ENCODE measurements around the gene ZFP69B.
"Not testable (repeated sequence)": the region's sequence is repeated elsewhere in the genome, so short reads cannot be mapped to it uniquely, and the experiment has no call there.

Gene ZFP69B

GRCh38 chr1:40438391-40439015, 11.8 kb upstream of the ZFP69B start:
- DNase-seq: no peak

DNA sequence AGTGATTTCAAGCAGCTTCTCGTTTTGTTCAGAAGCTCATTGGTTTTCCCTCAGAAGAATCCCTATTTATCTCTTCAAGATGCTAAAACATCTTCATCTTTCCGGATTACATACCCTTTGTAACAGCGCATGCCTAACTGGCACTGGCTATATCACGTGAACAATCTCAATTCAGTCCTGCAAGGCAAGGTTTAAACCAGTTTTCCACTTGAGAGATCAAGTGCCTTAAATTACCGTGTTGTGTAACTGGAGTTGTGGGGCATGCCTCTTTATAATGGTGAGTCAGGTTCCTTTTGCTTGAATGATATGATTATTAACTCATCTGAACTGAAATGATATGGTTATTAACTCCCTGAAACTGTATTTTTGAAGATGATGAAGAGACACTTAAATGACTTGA, 11.0 kb upstream of the ZFP69B start:
- DNase-seq: no peak

DNA sequence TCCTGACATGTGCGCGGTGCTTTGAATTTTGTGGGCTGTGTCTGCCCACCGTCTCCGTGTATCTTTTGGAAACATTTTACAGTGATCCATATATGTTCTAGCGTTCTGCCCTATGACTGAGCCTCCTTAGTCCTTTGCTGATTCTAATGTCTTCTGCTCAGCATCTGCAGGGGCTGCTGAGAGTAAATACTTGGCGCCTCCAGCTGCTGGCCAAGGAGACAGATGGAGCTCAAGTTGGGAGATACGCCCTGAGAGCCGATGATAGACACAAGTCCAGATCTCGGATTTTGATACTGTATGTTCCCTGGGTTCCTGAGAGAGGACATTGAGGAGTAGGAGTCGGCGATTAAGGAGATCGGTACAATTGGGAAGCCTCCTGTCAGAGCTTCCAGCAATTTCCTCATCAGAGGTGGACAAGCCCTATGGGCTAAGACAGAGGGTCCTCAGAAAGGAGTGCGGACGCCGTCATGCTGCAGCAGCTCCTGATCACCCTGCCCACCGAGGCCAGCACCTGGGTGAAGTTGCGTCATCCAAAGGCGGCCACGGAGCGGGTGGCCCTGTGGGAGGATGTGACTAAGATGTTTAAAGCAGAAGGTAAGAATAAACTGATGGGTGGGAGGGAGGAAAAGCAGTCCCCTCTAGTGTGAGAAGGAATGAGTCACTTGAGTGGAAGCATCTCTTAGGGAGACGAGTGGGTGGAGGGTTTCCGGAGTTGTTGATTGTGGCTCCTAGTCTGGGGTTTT, 390 bp downstream of the ZFP69B start:
- no peak for DNase-seq

DNA sequence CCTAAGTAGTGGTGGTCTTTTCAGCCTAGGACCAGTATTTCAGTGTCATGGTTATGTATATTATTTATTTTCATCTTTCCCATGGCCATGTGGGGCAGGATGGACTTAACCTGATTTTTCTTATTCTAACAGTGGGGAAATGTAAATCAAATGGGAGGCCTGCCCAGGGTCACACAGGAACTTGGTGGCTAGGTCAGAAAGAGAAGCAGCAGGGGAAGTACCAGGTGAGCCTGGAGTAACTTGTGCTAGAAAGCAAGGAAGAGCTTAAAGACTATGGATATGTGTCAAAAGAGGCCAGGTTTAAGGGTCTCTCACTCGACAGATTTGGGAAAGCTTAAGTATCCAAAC, 936 bp downstream of the ZFP69B start:
- no peak for DNase-seq

DNA sequence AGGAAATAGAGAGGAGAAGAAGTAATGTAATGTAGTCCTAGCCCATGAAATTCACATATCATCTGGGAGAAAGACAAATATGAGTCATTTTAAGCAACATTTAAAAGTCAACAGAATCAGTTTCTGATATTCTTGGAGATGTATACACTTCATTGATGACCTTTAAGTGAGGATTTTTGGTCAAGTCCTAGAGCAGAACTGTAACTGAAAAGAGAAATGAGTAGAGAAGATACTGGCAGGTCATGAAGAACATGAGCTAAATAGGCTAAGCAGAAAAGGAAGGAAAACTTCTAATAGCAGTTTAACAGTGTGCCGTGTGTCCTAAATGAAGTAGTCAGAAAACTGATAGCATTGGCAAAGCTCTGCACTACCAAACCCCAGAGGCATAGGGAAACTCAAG, 4.6 kb downstream of the ZFP69B start:
- no peak for DNase-seq

DNA sequence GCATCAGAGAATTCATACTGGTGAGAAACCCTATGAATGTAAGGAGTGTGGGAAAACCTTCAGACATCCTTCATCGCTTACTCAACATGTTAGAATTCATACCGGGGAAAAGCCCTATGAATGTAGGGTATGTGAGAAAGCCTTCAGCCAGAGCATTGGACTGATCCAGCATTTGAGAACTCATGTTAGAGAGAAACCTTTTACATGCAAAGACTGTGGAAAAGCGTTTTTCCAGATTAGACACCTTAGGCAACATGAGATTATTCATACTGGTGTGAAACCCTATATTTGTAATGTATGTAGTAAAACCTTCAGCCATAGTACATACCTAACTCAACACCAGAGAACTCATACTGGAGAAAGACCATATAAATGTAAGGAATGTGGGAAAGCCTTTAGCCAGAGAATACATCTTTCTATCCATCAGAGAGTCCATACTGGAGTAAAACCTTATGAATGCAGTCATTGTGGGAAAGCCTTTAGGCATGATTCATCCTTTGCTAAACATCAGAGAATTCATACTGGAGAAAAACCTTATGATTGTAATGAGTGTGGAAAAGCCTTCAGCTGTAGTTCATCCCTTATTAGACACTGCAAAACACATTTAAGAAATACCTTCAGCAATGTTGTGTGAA, 12.8 kb downstream of the ZFP69B start:
- DNase-seq: no peak

DNA sequence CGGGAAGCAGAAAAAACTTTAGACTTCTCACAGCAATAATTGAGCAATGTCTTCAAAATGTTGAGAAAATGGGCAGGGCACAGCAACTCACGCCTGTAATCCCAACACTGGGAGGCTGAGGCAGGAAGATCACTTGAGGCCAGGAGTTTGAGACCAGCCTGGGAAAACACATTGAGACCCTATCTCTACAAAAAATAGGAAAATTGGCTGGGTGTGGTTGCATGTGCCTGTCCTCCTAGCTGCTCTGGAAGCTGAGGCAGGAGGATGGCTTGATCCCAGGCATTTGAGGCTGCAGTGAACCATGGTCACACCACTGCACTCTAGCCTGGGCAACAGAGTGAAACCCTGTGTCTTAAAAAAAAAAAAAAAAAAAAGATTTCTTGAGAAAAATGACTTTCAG, 19.1 kb downstream of the ZFP69B start:
- DNase-seq: no peak

- DNase-seq: no peak
Observed at GRCh38 chr1:40475268-40475667, 25.0 kb downstream of the ZFP69B start.

DNA sequence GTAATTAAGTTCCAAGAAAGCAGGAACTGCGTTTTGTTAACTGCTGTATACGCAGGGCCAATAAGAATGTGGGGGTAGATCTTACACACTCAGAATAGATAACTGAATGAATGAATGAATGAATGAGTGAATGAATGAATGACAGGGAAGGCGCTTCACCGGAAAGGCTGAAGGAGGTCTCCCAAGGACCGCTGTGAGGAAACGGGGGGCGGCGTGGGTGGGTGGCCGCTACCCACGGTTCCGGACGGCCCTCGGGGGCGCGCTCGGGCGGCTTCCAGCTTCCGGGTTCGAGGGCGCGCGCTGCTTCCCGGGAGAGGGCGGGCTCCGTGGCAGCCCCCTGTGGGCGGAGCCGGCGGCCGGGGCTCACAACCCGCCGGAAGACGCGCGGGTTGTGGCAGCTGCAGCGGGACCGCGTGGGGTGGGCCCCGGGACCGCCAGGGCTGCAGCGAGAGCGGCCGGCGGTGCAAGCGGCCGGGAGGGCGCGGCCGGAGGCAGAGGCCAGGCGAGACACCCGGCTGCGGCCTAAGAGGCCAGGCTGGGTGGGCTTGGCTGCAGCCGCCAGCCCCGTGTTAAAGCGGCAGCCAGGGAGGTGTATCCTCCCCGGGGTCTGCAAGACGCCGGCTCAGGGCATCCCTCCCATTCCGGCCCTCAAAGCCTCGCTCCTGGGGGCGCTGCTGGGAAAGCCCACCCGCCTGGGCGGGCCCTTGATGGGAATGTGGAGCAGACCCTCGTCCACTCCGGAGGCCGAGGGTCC, 26.8 kb downstream of the ZFP69B start, which contains the start of gene ZFP69:
Gene ZFP69 (plus strand): TSS at position 367 of the 754 bp plus-strand sequence. CDS start 2,072 bp downstream, outside the sequence.
- peak; percentile 39 for DNase-seq

DNA sequence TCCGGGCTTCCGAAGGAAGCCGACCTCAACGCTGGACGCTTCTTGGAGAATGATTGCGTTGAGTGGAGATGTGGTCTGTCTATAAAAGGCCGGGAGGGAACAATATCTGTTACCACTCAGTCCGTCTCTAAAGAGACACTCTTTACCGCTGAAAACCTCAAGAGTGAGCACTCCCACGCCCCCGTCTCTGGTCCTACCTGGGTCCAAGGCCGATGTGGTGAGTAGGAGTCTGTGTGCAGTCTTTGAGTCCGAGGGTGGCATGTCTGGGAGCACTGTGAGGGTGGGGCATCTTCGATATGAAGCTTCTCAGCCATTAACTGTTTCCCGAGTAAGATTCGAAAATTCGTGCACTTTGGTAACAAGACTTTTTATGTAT, 27.4 kb downstream of the ZFP69B start:
- DNase-seq: no peak

DNA sequence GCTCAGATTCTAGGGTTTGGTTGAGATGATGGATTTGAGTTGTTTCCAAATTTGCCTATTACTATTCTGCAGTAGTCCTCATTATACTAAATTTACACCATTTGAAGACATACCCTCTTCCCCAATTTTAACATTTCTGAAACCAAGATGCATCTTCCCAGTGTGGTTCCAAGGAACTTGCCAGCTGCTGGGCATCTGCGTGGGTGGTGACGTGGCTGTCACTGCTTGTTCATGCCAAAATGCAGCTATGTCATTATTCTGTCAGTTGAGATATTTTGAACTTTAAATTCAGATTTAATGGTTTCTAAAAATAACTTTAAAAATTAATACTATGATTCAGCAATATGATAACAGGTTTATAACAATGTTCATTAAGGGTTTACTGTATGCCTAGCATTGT, 28.0 kb downstream of the ZFP69B start:
- DNase-seq: no peak

GRCh38 chr1:40479156-40479555, 28.9 kb downstream of the ZFP69B start:
- no peak for DNase-seq

- no peak for DNase-seq
Observed at GRCh38 chr1:40495315-40495903, 45.1 kb downstream of the ZFP69B start.

GRCh38 chr1:40502651-40503050, 52.4 kb downstream of the ZFP69B start:
- not testable (repeated sequence) for DNase-seq

GRCh38 chr1:40507973-40508372, 57.7 kb downstream of the ZFP69B start:
- no peak for DNase-seq

DNA sequence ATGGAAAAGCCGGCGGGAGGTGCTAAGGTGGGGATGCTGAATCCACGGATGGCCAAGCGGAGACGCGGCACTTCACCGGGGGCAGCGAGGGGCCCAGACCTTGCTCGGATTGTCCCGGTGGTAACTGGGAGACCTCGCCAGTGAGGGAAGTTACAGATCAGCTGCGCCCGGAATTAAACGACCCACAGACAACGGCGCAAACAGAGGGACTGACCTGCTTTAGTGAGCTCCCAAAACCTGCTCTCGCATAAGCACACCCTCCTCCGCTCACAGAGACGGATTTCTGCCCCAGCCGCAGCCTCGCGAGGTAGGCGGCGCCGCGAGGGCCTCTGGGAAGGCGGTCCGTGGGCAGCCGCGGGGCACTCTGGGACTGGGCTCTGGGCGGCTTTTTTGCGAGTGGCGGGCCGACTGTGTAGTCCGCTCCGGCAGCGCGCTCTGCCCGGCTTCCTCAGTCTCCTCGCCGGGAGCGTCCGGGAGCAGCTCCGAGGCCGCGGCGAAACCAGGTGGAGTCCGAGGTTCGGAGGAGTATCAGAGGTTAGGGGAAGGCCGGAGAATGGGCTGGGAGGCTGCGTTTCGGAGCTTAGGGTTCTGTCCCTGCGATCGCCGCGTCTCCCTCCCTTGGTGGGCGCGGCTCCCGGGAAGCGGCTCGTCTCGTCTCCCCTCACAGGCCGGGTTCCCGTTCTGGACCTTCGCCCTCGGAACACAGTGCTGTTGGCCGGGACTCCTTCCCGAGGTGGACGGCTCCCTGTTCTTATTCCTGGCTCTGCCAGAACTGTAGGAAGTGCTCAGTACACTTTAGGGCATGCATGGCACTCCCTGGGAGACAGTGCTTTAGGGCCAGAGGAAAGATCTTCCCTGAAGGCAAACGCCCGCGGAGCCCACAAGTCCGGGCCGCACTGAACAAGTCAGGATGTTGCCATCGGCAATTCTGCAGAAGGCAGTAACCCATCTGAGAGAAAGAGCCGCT, 58.4 kb downstream of the ZFP69B start, which contains the start of gene EXO5:
Gene EXO5 (plus strand): TSS at position 393 of the 967 bp plus-strand sequence. CDS start 5,778 bp downstream, outside the sequence.
- peak; percentile 41 for DNase-seq

All from GDM1 (cell line).